Cerebellar nuclear complex (tissue), 1 donor: Measurements from ENCODE around the gene DNAJC12.
"Not testable (repeated sequence)": the region's sequence is repeated elsewhere in the genome, so short reads cannot be mapped to it uniquely, and the experiment has no call there.

Experiments
- DNase-seq, 2 experiments: peaks; one replicate each; lab custom pipeline; 2025; lab: John Stamatoyannopoulos, UW

DNAJC12 gene

GRCh38 chr10:67837541-67838314 lies at the start of gene DNAJC12:
TSS of gene DNAJC12 (minus strand) at chr10:67838188. CDS start at chr10:67838011, 177 bp downstream.
- peak; percentile 75 to 94 for DNase-seq

GRCh38 chr10:67884842-67885670 lies 47.1 kb upstream of the DNAJC12 start:
- peak in 1 of 2 experiments; percentile 2 for DNase-seq

GRCh38 chr10:67884313-67884841 lies 46.4 kb upstream of the DNAJC12 start, which contains the start of gene SIRT1:
TSS of gene SIRT1 (plus strand) at chr10:67884656. CDS start at chr10:67884722, 66 bp downstream.
- DNase-seq = peak; percentile 36 to 64

GRCh38 chr10:67883710-67884312 lies 45.8 kb upstream of the DNAJC12 start:
- DNase-seq = peak in 1 of 2 experiments; percentile 39

GRCh38 chr10:67878133-67878532 lies 40.1 kb upstream of the DNAJC12 start:
- DNase-seq = no peak

GRCh38 chr10:67877421-67877820 lies 39.4 kb upstream of the DNAJC12 start:
- DNase-seq = not testable (repeated sequence)

- DNase-seq = no peak
Measured at GRCh38 chr10:67875340-67876238, 37.6 kb upstream of the DNAJC12 start.

GRCh38 chr10:67869996-67870395 lies 32.0 kb upstream of the DNAJC12 start:
- DNase-seq = no peak

GRCh38 chr10:67868132-67868531 lies 30.1 kb upstream of the DNAJC12 start:
- no peak for DNase-seq

- DNase-seq = no peak
Measured at GRCh38 chr10:67864607-67865371, 26.8 kb upstream of the DNAJC12 start.

- DNase-seq = no peak
Measured at GRCh38 chr10:67863094-67863493, 25.1 kb upstream of the DNAJC12 start.

- no peak for DNase-seq
Measured at GRCh38 chr10:67861750-67862432, 23.9 kb upstream of the DNAJC12 start.

GRCh38 chr10:67858971-67859370 lies 21.0 kb upstream of the DNAJC12 start:
- no peak for DNase-seq

GRCh38 chr10:67853512-67853911 lies 15.5 kb upstream of the DNAJC12 start:
- no peak for DNase-seq

GRCh38 chr10:67852761-67853160 lies 14.8 kb upstream of the DNAJC12 start:
- no peak for DNase-seq

- no peak for DNase-seq
Measured at GRCh38 chr10:67851186-67851585, 13.2 kb upstream of the DNAJC12 start.

GRCh38 chr10:67849331-67850011 lies 11.5 kb upstream of the DNAJC12 start:
- peak; percentile 73 to 93 for DNase-seq

- no peak for DNase-seq
Measured at GRCh38 chr10:67843284-67843683, 5.3 kb upstream of the DNAJC12 start.

GRCh38 chr10:67841737-67842136 lies 3.7 kb upstream of the DNAJC12 start:
- no peak for DNase-seq
